Urinary bladder (tissue), 4 donors: ENCODE measurements around the gene UGT1A10. TPM values are rescaled to one million over a fixed set of nuclear protein-coding genes. Genes with fewer than 3 reads are reported as not detected.

Experiments used
- DNase-seq: peaks from one replicate; pipeline ENCODE4 v3.0.0-alpha.2; 2015; ENCODE audit errors: extremely low spot score
- H3K27ac ChIP-seq: one replicate; pipeline ENCODE4 v1.5.1; 2013; ENCODE audit warnings: low read depth, mild to moderate bottlenecking, moderate library complexity
- H3K36me3 ChIP-seq: one replicate; pipeline ENCODE4 v1.6.1; 2013; ENCODE audit warnings: mild to moderate bottlenecking, moderate library complexity; ENCODE audit not compliant: insufficient read depth
- H3K4me1 ChIP-seq: one replicate; pipeline ENCODE4 v1.6.1; 2013; ENCODE audit warnings: mild to moderate bottlenecking, moderate library complexity; ENCODE audit not compliant: insufficient read depth
- H3K4me3 ChIP-seq: one replicate; pipeline ENCODE4 v1.5.1; 2013; ENCODE audit warnings: low read depth, low read length
- WGBS: extraction: QIAGEN DNeasy Blood & Tissue Kit; methylation state at CpG from one replicate; pipeline ENCODE4 v1.1.7; 2013; 5-methylcytosine and 5-hydroxymethylcytosine counted together
- polyA plus RNA-seq: library from polyadenylated mRNA; stranded (reverse); fragments of 200-250 nt; gene quantifications from one replicate; pipeline ENCODE4 v1.2.3, GENCODE V29; 2013
- total RNA-seq: library from RNA; depleted of rRNA; stranded (reverse); fragments of >200 nt; gene quantifications from one replicate; pipeline ENCODE4 v1.2.3, GENCODE V29; 2014
- donor health status: healthy with polysubstance abuse.
- donor health status: healthy.

UGT1A10 gene
- total and polyA plus RNA-seq, 2 donors: not detected

GRCh38 chr2:233810385-233810784 is 174.1 kb downstream of the UGT1A10 start:
- WGBS: 89% methylated on average over 6 of the region's 6 CpGs
- Histone ChIP-seq H3K36me3 (no peaks in the 10 kb centered on the region), H3K4me3 (no peak overlapping the region), H3K27ac (no peak overlapping the region), H3K4me1 (no peaks in the 10 kb centered on the region)
- DNase-seq: no peak

- 67% methylated on average over 4 of the region's 4 CpGs for WGBS
- H3K27ac ChIP-seq: no peak overlapping the region
- H3K36me3 ChIP-seq: no peaks in the 10 kb centered on the region
- no peaks in the 10 kb centered on the region for H3K4me1 ChIP-seq
- DNase-seq: no peak
- no peak overlapping the region for H3K4me3 ChIP-seq
Observed at GRCh38 chr2:233811087-233811486, 174.8 kb downstream of the UGT1A10 start.

GRCh38 chr2:233811732-233812131 is 175.5 kb downstream of the UGT1A10 start:
- WGBS: 86% methylated on average over 8 of the region's 8 CpGs
- no peak for DNase-seq
- H3K36me3 ChIP-seq: no peaks in the 10 kb centered on the region
- no peak overlapping the region for H3K4me3 ChIP-seq
- H3K27ac ChIP-seq: no peak overlapping the region
- no peaks in the 10 kb centered on the region for H3K4me1 ChIP-seq

GRCh38 chr2:233813236-233814055 is 177.2 kb downstream of the UGT1A10 start:
- WGBS: 67% methylated on average over 3 of the region's 3 CpGs
- Histone ChIP-seq H3K27ac (no peak overlapping the region), H3K4me1 (no peaks in the 10 kb centered on the region), H3K4me3 (no peak overlapping the region), H3K36me3 (no peaks in the 10 kb centered on the region)
- DNase-seq: no peak

- H3K4me1 ChIP-seq: no peaks in the 10 kb centered on the region
- H3K27ac ChIP-seq: no peak overlapping the region
- no peak overlapping the region for H3K4me3 ChIP-seq
- 64% methylated on average over 2 of the region's 2 CpGs for WGBS
- no peak for DNase-seq
- no peaks in the 10 kb centered on the region for H3K36me3 ChIP-seq
Observed at GRCh38 chr2:233814056-233814835, 178.0 kb downstream of the UGT1A10 start.

- no peaks in the 10 kb centered on the region for H3K4me1 ChIP-seq
- H3K36me3 ChIP-seq: no peaks in the 10 kb centered on the region
- WGBS: 78% methylated on average over 6 of the region's 6 CpGs
- no peak overlapping the region for H3K4me3 ChIP-seq
- DNase-seq: no peak
- H3K27ac ChIP-seq: no peak overlapping the region
Observed at GRCh38 chr2:233815861-233816260, 179.6 kb downstream of the UGT1A10 start.

- DNase-seq: no peak
- no peaks in the 10 kb centered on the region for H3K36me3 ChIP-seq
- no peak overlapping the region for H3K27ac ChIP-seq
- 48% methylated on average over 2 of the region's 2 CpGs for WGBS
- no peaks in the 10 kb centered on the region for H3K4me1 ChIP-seq
- H3K4me3 ChIP-seq: no peak overlapping the region
Observed at GRCh38 chr2:233816334-233816733, 180.1 kb downstream of the UGT1A10 start.

- no peak for DNase-seq
- Histone ChIP-seq H3K4me1 (no peaks in the 10 kb centered on the region), H3K4me3 (no peak overlapping the region), H3K27ac (no peak overlapping the region), H3K36me3 (no peaks in the 10 kb centered on the region)
- 76% methylated on average over 4 of the region's 4 CpGs for WGBS
Observed at GRCh38 chr2:233816771-233817170, 180.5 kb downstream of the UGT1A10 start.

- Histone ChIP-seq H3K4me3 (no peak overlapping the region), H3K4me1 (no peaks in the 10 kb centered on the region), H3K36me3 (no peaks in the 10 kb centered on the region), H3K27ac (no peak overlapping the region)
- WGBS: 72% methylated on average over 3 of the region's 3 CpGs
- DNase-seq: no peak
Observed at GRCh38 chr2:233817361-233817911, 181.2 kb downstream of the UGT1A10 start.

GRCh38 chr2:233817995-233818638 is 181.9 kb downstream of the UGT1A10 start:
- Histone ChIP-seq H3K36me3 (no peaks in the 10 kb centered on the region), H3K27ac (no peak overlapping the region), H3K4me3 (no peak overlapping the region), H3K4me1 (no peaks in the 10 kb centered on the region)
- WGBS: 93% methylated on average over 11 of the region's 11 CpGs
- DNase-seq: no peak

- Histone ChIP-seq H3K4me1 (no peaks in the 10 kb centered on the region), H3K36me3 (no peaks in the 10 kb centered on the region), H3K4me3 (no peak overlapping the region), H3K27ac (no peak overlapping the region)
- no peak for DNase-seq
- WGBS: 85% methylated on average over 17 of the region's 17 CpGs
Observed at GRCh38 chr2:233818639-233819621, 182.7 kb downstream of the UGT1A10 start.

GRCh38 chr2:233819884-233820773 is 183.9 kb downstream of the UGT1A10 start:
- Histone ChIP-seq H3K4me3 (no peak overlapping the region), H3K4me1 (no peaks in the 10 kb centered on the region), H3K27ac (no peak overlapping the region), H3K36me3 (no peaks in the 10 kb centered on the region)
- 82% methylated on average over 18 of the region's 18 CpGs for WGBS
- DNase-seq: no peak
